Liver (tissue), 9 donors: ENCODE measurements around the gene ARID3B. TPM values are rescaled to one million over a fixed set of nuclear protein-coding genes. Genes with fewer than 3 reads are reported as not detected.

Experiments
- DNase-seq: peaks from one replicate; pipeline ENCODE4 v3.0.0-alpha.2; 2017; ENCODE audit warnings: low spot score
- H3K27ac ChIP-seq, 2 donors: one replicate each; pipeline ENCODE4 v1.7.0; 2013; ENCODE audit warnings: inconsistent platforms in 2 of 2, low read length in 2 of 2, control low read depth in 1 of 2, low read depth in 1 of 2, mild to moderate bottlenecking in 1 of 2
- H3K27me3 ChIP-seq, 4 donors: one replicate each; pipeline versions ENCODE4 v1.6.1 to v1.7.0; 2013; ENCODE audit warnings: low read length in 3 of 4, inconsistent platforms in 1 of 4, mild to moderate bottlenecking in 1 of 4, moderate library complexity in 1 of 4; ENCODE audit not compliant: control insufficient read depth in 4 of 4, insufficient read depth in 4 of 4
- H3K36me3 ChIP-seq, 4 donors: one replicate each; pipeline versions ENCODE4 v1.6.1 to v1.7.0; 2013; ENCODE audit warnings: low read length in 3 of 4, mild to moderate bottlenecking in 3 of 4, low read depth in 1 of 4, moderate library complexity in 1 of 4; ENCODE audit not compliant: control insufficient read depth in 4 of 4, insufficient read depth in 3 of 4
- H3K4me1 ChIP-seq, 4 donors: one replicate each; pipeline versions ENCODE4 v1.6.1 to v1.7.0; 2013; ENCODE audit warnings: low read length in 3 of 4, mild to moderate bottlenecking in 3 of 4, moderate library complexity in 1 of 4; ENCODE audit not compliant: control insufficient read depth in 4 of 4, insufficient read depth in 4 of 4
- H3K4me3 ChIP-seq, 3 donors: one replicate each; pipeline versions ENCODE4 v1.6.1 to v1.7.0; 2013; ENCODE audit warnings: low read length in 3 of 3, control low read depth in 1 of 3, low read depth in 1 of 3, mild to moderate bottlenecking in 1 of 3
- H3K9ac ChIP-seq, 2 donors: one replicate each; pipeline ENCODE4 v1.7.0; 2013; ENCODE audit warnings: low read length in 2 of 2, mild to moderate bottlenecking in 2 of 2, moderate library complexity in 2 of 2, control low read depth in 1 of 2, low read depth in 1 of 2
- H3K9me3 ChIP-seq, 4 donors: one replicate each; pipeline versions ENCODE4 v1.6.1 to v1.7.0; 2013; ENCODE audit warnings: low read length in 3 of 4; ENCODE audit not compliant: control insufficient read depth in 4 of 4
- EGR1 ChIP-seq, 2 donors: IDR thresholded peaks; 2 replicates each; pipeline ENCODE4 v1.6.1; 2016 to 2018; ENCODE audit warnings: antibody characterized with exemption in 2 of 2, low read depth in 2 of 2
- FOXA1 ChIP-seq: IDR thresholded peaks from 2 replicates; pipeline ENCODE4 v1.6.1; 2016; ENCODE audit warnings: antibody characterized with exemption
- FOXA2 ChIP-seq: IDR thresholded peaks from 2 replicates; pipeline ENCODE4 v1.6.1; 2016; ENCODE audit warnings: antibody characterized with exemption
- GABPA ChIP-seq, 2 donors: IDR thresholded peaks in 1 of 2; conservative IDR thresholded peaks in 1 of 2; 2 replicates each; pipeline ENCODE4 v1.6.1; 2016; ENCODE audit warnings: antibody characterized with exemption in 2 of 2, mild to moderate bottlenecking in 1 of 2, moderate library complexity in 1 of 2
- HNF4A ChIP-seq, 2 donors: conservative IDR thresholded peaks; 2 replicates each; pipeline ENCODE4 v1.6.1; 2016; ENCODE audit warnings: antibody characterized with exemption in 2 of 2, mild to moderate bottlenecking in 2 of 2
- HNF4G ChIP-seq: IDR thresholded peaks from 2 replicates; pipeline ENCODE4 v1.6.1; 2016; ENCODE audit warnings: antibody characterized with exemption
- JUND ChIP-seq, 2 donors: IDR thresholded peaks; 2 replicates each; pipeline ENCODE4 v1.6.1; 2016; ENCODE audit warnings: antibody characterized with exemption in 2 of 2
- NR2F2 ChIP-seq: IDR thresholded peaks from 2 replicates; pipeline ENCODE4 v1.6.1; 2016; ENCODE audit warnings: antibody characterized with exemption
- RAD21 ChIP-seq, 2 donors: IDR thresholded peaks; 2 replicates each; pipeline ENCODE4 v1.6.1; 2016; ENCODE audit warnings: antibody characterized with exemption in 2 of 2, mild to moderate bottlenecking in 2 of 2
- RXRA ChIP-seq, 2 donors: IDR thresholded peaks; 2 replicates each; pipeline ENCODE4 v1.6.1; 2017 to 2018; ENCODE audit warnings: antibody characterized with exemption in 2 of 2, mild to moderate bottlenecking in 1 of 2
- SP1 ChIP-seq: IDR thresholded peaks from 2 replicates; pipeline ENCODE4 v1.6.1; 2018; ENCODE audit warnings: antibody characterized with exemption, mild to moderate bottlenecking
- TAF1 ChIP-seq: conservative IDR thresholded peaks from 2 replicates; pipeline ENCODE4 v1.6.1; 2016; ENCODE audit warnings: antibody characterized with exemption, mild to moderate bottlenecking
- YY1 ChIP-seq: IDR thresholded peaks from 2 replicates; pipeline ENCODE4 v1.6.1; 2016; ENCODE audit warnings: antibody characterized with exemption, mild to moderate bottlenecking
- WGBS: extraction: QIAGEN DNeasy Blood & Tissue Kit; methylation state at CpG from one replicate; pipeline ENCODE4 v1.1.7; 2013; 5-methylcytosine and 5-hydroxymethylcytosine counted together
- polyA plus RNA-seq, 2 donors: library from polyadenylated mRNA; stranded (reverse) in 1 of 2; unstranded in 1 of 2; fragments of 200-250 nt in 1 of 2; fragments of >200 nt in 1 of 2; fragmentation: Nextera tagmentation in 1 of 2; extraction: Ambion mirVana in 1 of 2; gene quantifications; one replicate each; pipeline versions ENCODE4 v1.2.1 to v1.2.3, GENCODE V29; 2013 to 2015
- total RNA-seq, 2 donors: library from RNA; depleted of rRNA; stranded (reverse); fragments of >200 nt; gene quantifications; one replicate each; pipeline ENCODE4 v1.2.3, GENCODE V29; 2014
- TF ChIP-seq, protein P1 (sequence below): IDR thresholded peaks from 2 replicates; pipeline ENCODE4 v1.6.1; 2016; ENCODE audit warnings: antibody characterized with exemption, mild to moderate bottlenecking
- TF ChIP-seq, protein P2 (sequence below): fragments of 150-350 bp; IDR thresholded peaks from 2 replicates; pipeline ENCODE4 v1.5.1; 2017; ENCODE audit warnings: improper control_type of control experiment, low read depth, low read length; ENCODE audit not compliant: missing input control
- TF ChIP-seq, protein P3 (sequence below): IDR thresholded peaks from 2 replicates; pipeline ENCODE4 v1.6.1; 2016; ENCODE audit warnings: antibody characterized with exemption
- TF ChIP-seq, protein P4 (sequence below): IDR thresholded peaks from 2 replicates; pipeline ENCODE4 v1.6.1; 2016; ENCODE audit warnings: antibody characterized with exemption
- TF ChIP-seq, protein P5 (sequence below): IDR thresholded peaks from 2 replicates; pipeline ENCODE4 v1.6.1; 2016; ENCODE audit warnings: antibody characterized with exemption
- donor health status: healthy.
- donor health status: healthy.
- donor health status: healthy.
- donor health status: healthy.
- donor health status: healthy.

The ARID3B gene
- total and polyA plus RNA-seq, 4 donors, result 1.4 to 6.6 (median 2.7) TPM

DNA sequence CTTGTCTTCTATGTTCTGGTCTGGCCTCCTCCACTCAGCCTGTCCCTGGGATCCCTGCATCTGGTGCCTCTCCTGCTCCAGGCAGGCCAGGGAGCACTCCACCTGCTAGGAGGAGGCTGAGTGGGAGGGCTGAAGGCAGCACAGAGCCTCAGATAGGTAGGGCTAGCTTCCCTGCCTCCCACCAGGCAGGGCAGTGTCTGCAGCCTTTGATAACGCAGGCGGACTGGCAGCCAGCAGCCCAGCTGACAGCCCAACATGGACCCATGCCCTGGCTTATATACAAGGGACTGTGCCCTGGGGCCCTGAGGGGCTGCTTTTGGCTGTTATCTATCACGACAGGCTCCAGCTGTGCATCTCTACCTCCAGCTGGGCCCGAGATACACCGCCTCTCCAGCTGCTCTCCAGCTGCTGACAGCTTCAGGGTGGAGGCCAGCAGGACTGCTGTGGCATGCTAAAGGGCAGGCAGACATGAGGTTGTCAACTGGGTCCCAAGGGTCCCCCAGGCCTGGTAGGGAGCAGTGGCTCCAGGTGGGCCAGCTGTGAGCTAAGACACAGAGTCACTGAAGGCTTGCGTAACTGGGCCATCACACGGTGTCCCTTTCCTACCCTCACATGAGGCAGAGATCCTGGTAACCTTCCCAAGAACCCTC, 69.4 kb downstream of the ARID3B start (continued):
- TF ChIP-seq, protein P1, sequence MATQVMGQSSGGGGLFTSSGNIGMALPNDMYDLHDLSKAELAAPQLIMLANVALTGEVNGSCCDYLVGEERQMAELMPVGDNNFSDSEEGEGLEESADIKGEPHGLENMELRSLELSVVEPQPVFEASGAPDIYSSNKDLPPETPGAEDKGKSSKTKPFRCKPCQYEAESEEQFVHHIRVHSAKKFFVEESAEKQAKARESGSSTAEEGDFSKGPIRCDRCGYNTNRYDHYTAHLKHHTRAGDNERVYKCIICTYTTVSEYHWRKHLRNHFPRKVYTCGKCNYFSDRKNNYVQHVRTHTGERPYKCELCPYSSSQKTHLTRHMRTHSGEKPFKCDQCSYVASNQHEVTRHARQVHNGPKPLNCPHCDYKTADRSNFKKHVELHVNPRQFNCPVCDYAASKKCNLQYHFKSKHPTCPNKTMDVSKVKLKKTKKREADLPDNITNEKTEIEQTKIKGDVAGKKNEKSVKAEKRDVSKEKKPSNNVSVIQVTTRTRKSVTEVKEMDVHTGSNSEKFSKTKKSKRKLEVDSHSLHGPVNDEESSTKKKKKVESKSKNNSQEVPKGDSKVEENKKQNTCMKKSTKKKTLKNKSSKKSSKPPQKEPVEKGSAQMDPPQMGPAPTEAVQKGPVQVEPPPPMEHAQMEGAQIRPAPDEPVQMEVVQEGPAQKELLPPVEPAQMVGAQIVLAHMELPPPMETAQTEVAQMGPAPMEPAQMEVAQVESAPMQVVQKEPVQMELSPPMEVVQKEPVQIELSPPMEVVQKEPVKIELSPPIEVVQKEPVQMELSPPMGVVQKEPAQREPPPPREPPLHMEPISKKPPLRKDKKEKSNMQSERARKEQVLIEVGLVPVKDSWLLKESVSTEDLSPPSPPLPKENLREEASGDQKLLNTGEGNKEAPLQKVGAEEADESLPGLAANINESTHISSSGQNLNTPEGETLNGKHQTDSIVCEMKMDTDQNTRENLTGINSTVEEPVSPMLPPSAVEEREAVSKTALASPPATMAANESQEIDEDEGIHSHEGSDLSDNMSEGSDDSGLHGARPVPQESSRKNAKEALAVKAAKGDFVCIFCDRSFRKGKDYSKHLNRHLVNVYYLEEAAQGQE, result no peak

DNA sequence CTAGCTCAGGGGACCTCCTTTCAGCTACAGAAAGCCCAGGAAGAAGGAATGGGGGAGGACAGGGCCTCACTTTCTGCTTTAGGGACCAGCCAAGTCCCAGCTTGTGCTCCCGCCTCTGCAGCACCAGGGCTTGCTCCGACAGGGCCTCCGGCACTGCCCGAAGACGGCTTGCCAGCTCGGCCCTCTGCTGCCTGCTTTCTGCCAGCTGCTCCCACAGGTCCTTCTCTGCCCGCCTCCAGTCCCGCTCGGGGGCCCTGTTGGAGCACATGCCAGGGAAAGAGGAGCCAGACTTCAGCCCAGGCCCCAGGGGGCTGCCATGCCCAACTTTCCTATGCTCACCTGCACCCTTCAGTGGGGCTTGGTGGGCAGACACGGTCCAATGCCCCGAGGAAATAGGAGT, 70.3 kb downstream of the ARID3B start:
- no peak for DNase-seq
- Histone ChIP-seq H3K9me3 (no peaks in the 10 kb centered on the region), H3K27ac (no peak overlapping the region), H3K9ac (no peak overlapping the region), H3K4me3 (no peak overlapping the region), H3K27me3 (no peaks in the 10 kb centered on the region), H3K36me3 (no peaks in the 10 kb centered on the region), H3K4me1 (peaks cover 0 to 6% (median 3%) of the 10 kb centered on the region in 4 donors)
- TF ChIP-seq GABPA (IDR thresholded peaks at IDR 0.05 in 1 of 2, conservative IDR thresholded peaks at IDR 0.05 in 1 of 2) (no peak), SP1 (no peak), HNF4A (conservative IDR thresholded peaks at IDR 0.05) (no peak), TAF1 (no peak), HNF4G (no peak), RAD21 (IDR thresholded peaks at IDR 0.05) (no peak), EGR1 (IDR thresholded peaks at IDR 0.05; ENCODE audit: low read depth in 2 of 2) (no peak), RXRA (IDR thresholded peaks at IDR 0.05) (no peak), YY1 (no peak), FOXA1 (no peak), FOXA2 (no peak), JUND (IDR thresholded peaks at IDR 0.05) (no peak), NR2F2 (no peak)
- TF ChIP-seq, protein P2, sequence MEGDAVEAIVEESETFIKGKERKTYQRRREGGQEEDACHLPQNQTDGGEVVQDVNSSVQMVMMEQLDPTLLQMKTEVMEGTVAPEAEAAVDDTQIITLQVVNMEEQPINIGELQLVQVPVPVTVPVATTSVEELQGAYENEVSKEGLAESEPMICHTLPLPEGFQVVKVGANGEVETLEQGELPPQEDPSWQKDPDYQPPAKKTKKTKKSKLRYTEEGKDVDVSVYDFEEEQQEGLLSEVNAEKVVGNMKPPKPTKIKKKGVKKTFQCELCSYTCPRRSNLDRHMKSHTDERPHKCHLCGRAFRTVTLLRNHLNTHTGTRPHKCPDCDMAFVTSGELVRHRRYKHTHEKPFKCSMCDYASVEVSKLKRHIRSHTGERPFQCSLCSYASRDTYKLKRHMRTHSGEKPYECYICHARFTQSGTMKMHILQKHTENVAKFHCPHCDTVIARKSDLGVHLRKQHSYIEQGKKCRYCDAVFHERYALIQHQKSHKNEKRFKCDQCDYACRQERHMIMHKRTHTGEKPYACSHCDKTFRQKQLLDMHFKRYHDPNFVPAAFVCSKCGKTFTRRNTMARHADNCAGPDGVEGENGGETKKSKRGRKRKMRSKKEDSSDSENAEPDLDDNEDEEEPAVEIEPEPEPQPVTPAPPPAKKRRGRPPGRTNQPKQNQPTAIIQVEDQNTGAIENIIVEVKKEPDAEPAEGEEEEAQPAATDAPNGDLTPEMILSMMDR, result no peak
- TF ChIP-seq, protein P3, sequence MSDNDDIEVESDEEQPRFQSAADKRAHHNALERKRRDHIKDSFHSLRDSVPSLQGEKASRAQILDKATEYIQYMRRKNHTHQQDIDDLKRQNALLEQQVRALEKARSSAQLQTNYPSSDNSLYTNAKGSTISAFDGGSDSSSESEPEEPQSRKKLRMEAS, result no peak
- TF ChIP-seq, protein P4, sequence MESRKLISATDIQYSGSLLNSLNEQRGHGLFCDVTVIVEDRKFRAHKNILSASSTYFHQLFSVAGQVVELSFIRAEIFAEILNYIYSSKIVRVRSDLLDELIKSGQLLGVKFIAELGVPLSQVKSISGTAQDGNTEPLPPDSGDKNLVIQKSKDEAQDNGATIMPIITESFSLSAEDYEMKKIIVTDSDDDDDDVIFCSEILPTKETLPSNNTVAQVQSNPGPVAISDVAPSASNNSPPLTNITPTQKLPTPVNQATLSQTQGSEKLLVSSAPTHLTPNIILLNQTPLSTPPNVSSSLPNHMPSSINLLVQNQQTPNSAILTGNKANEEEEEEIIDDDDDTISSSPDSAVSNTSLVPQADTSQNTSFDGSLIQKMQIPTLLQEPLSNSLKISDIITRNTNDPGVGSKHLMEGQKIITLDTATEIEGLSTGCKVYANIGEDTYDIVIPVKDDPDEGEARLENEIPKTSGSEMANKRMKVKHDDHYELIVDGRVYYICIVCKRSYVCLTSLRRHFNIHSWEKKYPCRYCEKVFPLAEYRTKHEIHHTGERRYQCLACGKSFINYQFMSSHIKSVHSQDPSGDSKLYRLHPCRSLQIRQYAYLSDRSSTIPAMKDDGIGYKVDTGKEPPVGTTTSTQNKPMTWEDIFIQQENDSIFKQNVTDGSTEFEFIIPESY, result no peak
- TF ChIP-seq, protein P1, result no peak
- TF ChIP-seq, protein P5, sequence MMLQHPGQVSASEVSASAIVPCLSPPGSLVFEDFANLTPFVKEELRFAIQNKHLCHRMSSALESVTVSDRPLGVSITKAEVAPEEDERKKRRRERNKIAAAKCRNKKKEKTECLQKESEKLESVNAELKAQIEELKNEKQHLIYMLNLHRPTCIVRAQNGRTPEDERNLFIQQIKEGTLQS, result no peak
- WGBS, result 93% methylated on average over 11 of the region's 11 CpGs
